Kidney epithelial cell (primary cell): Measurements from ENCODE around the gene THSD7A. TPM values are rescaled to one million over a fixed set of nuclear protein-coding genes. Genes with fewer than 3 reads are reported as not detected.

Experiments used
- DNase-seq: peaks from one replicate; pipeline ENCODE4 v3.0.0-alpha.2; 2010; ENCODE audit warnings: low read depth
- H3K27me3 ChIP-seq: 2 replicates; pipeline ENCODE4 v1.6.0; 2011; ENCODE audit warnings: low read length; ENCODE audit not compliant: control insufficient read depth, insufficient read depth
- H3K36me3 ChIP-seq: 2 replicates; pipeline ENCODE4 v1.5.1; 2011; ENCODE audit warnings: low read length; ENCODE audit not compliant: control insufficient read depth, insufficient read depth
- H3K4me3 ChIP-seq: 2 replicates; pipeline ENCODE4 v1.5.1; 2011; ENCODE audit warnings: low read depth, mild to moderate bottlenecking, control low read depth, low read length
- CTCF ChIP-seq: IDR thresholded peaks from 2 replicates; pipeline ENCODE4 v1.5.1; 2011; ENCODE audit warnings: mild to moderate bottlenecking, moderate library complexity, low read length, control low read depth, inconsistent platforms; ENCODE audit not compliant: insufficient read depth, poor library complexity, severe bottlenecking
- total RNA-seq: library from RNA; depleted of rRNA; stranded (reverse); fragments of >200 nt; gene quantifications from 2 replicates; pipeline ENCODE4 v1.2.3, GENCODE V29; 2015

Gene THSD7A
- total RNA-seq, 1 donor from 2014 or later, result 27.3 TPM

- no peak for DNase-seq
- Histone ChIP-seq H3K27me3 (no peaks in the 10 kb centered on the region), H3K36me3 (no peaks in the 10 kb centered on the region), H3K4me3 (no peak overlapping the region)
- no peak for TF ChIP-seq CTCF
Observed at GRCh38 chr7:11436773-11437524, 395.0 kb downstream of the THSD7A start.

- no peak overlapping the region for H3K4me3 ChIP-seq
- no peak for TF ChIP-seq CTCF
- no peak for DNase-seq
Observed at GRCh38 chr7:11436316-11436715, 395.7 kb downstream of the THSD7A start.

GRCh38 chr7:11434366-11434765 is 397.6 kb downstream of the THSD7A start:
- no peak for DNase-seq
- TF ChIP-seq CTCF, result no peak
- Histone ChIP-seq H3K4me3 (no peak overlapping the region), H3K27me3 (no peaks in the 10 kb centered on the region), H3K36me3 (no peaks in the 10 kb centered on the region)

More at GRCh38 chr7:11436316-11436715, 395.7 kb downstream of the THSD7A start:
- Histone ChIP-seq H3K36me3 (no peaks in the 10 kb centered on the region), H3K27me3 (no peaks in the 10 kb centered on the region)

- DNase-seq, result no peak
- H3K4me3 ChIP-seq, result no peak overlapping the region
- no peaks in the 10 kb centered on the region for H3K27me3 ChIP-seq
- no peak for TF ChIP-seq CTCF
- no peaks in the 10 kb centered on the region for H3K36me3 ChIP-seq
Observed at GRCh38 chr7:11430841-11431240, 401.2 kb downstream of the THSD7A start.

- TF ChIP-seq CTCF, result no peak
- DNase-seq, result no peak
- H3K4me3 ChIP-seq, result no peak overlapping the region
- H3K27me3 ChIP-seq, result no peaks in the 10 kb centered on the region
- no peaks in the 10 kb centered on the region for H3K36me3 ChIP-seq
Observed at GRCh38 chr7:11430112-11430511, 401.9 kb downstream of the THSD7A start.
